Stimulated activated CD8-positive, alpha-beta memory T cell treated with anti-CD3 and anti-CD28 coated beads, Interleukin-7, amount 100 ng/mL, for 48 hours (primary cell): ENCODE results near the gene STARD5.

Experiments
- DNase-seq, 2 donors: peaks; one replicate each; pipeline ENCODE4 v3.0.0-alpha.2; 2020; ENCODE audit warnings: low read depth in 1 of 2; ENCODE audit errors: extremely low read depth in 1 of 2

The STARD5 gene

DNA sequence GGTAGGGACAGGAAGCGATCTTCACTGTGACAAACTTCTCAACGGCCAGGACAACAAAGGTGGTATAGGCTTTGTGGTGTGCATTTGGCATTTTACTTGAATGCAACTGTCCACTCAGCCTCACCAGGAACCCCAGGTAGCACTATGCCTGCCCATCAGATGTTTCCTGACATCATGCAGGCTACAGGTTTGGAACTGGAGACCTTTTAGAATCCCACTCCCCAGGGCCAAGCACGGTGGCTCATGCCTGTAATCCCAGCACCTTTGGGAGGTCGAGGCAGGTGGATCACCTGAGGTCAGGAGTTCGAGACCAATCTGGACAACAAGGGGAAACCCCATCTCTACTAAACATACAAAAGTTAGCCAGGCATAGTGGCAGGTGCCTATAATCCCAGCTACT is 9.6 kb downstream of the STARD5 start:
- no peak for DNase-seq

DNA sequence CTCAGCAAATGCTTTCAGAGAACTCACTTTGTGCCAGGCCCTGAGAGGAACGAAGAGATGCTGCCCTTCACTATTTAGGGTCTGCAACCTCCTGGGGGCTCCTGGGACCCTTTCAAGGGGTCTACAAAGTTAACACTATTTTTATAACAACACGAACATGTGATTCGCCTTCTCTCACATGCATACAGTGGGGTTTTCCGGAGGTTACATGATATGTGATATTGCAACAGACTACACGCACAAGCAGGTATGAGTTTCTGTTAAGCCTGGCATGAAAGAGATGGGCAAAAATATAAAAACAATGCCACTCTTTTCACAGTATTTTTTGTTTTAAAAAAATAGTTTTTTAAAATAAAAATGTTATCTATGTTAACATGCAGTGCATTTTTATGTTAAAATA is 10.3 kb downstream of the STARD5 start:
- no peak for DNase-seq

DNA sequence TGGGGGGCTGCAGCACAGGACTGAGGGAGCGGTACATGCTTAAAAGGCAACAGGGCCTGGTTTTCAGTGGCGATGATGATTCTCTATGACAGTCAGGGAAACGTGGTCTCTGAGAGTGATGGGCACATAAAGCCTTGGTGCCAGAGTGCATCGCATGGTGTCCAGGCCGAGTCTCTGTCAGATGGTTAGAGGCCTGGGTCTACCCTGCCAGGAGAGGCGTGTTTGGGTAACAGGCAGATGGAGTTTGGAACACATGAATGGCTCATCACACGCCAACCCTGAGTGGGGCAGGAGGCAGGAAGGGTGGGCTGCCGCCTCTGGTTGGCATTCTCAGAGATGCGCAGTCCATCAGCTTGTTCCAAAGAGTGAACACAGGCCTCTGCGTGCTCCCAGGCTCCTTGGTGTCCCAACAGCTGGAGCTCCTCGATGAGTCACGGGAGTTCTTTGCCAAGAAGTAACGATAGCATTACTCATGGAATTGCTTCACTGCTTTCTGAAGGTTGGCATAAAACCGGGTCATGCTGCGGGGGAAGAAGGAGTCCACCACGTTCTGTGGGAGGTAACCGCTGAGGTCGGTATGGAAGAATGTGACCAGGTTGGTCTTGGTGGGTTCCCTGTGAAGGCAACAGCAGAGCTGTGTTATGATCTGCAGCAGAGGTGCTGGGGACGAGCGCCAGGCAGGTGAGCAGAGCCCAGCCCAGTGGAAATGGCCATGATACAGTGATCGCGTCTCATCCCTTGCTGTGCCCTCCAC is 11.0 kb downstream of the STARD5 start:
- DNase-seq: no peak

DNA sequence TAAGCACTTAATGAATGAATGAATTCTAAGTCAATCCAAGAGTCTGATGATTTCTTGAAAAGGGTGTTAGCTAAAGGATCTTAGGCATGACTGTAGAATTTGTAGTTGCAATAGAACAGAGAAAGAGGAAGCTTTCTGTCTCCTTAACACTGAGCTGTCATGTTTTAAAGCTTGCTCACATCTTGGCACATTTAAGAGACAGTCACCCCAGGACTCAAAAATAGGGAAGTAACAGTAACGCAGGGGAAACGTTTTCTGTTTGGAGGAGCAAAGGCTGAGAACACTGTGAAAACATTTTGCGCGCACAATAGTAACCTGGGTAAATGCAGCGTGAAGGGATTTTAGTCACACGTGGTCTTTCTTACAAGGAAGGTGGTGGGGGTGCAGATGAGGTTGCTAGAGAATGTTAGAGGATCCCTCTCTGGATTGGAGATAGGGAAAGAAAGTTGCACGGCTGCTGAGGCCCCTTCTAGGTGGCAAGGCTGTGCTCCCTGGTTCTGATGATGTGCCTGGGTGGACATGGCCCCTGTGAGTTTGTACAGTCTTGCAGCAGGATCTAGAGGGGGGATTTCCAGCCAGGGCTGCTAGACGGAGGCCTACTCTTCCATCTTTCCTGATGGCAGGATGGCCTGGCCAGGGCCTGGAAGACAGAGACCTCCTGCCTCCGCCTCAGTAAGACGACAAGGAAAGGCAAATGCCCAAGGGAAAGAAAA is 12.0 kb downstream of the STARD5 start:
- DNase-seq: no peak

DNA sequence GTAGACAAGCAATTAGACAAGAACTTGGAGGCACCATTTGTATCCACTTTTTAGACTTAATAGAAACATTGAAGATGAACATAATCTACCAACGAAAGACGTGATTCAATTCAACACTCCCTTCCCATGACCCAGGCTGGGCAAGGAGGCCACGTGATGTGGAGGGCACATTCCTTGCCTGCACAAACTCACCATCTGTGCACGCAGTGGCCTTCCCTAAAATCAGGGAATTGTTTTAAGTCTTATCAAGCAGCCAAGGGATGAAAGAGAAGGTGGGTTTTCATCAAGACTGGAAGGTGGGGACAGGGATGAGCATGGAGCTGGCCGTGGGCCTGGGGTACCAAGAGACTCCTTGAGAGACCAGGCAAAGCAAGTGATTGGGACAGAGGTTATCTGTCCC is 13.5 kb downstream of the STARD5 start:
- no peak for DNase-seq

DNA sequence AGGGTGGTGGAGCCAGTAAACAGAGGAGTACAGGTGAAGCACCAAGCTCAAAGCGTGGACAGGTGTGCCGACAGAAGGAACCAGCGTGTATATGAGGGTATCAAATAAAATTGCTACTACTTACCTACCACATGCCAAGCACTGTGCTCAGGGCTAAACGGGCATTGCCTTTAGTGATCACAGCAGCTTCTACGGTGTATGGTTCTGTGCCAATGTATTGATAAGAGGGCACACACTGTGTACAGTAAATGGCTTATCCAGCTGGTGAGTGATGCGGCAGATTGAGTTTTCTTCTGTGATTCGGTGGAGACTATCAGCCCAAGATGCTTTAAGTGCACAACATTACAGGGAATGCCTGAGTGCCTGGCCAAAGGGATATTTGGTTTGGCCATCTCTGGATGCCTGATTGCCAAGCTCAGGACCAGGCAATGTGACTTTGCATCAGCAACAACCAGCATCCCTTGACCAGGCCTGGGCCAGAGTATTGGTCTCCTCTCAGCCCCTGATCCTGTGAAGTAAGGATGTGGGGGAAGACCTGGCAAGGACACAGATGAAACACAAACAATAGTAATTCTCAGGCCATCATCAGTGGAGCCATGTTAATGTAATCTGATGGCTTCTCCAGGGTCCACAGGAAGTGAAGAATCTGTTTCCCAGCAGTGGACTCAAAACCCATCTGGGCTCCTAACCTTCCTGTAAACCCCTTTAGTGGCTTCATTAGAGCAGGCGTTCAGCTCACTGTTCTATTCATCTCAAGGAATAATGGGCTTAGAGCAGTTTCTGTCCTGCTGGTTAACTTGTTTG is 14.1 kb downstream of the STARD5 start:
- no peak for DNase-seq

DNA sequence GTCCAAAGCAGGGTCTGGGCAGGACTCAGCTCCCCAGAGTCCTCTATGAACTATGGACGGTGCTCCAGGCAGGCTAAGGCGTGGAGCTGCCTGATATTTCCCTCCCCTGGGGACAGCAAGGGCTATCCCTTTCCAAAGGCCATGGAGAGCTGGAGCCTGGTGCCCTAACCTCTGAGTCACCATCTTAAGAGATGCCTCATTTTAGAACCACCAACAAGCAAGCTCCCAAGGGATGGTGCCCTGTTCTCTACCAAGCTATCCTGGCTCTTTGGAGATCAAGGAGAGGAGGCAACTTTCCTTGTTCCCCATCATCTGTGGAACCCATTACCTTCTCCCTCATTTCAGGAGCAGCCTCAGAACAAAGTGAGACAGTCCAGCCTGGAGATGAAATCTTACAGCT is 15.7 kb downstream of the STARD5 start:
- no peak for DNase-seq

DNA sequence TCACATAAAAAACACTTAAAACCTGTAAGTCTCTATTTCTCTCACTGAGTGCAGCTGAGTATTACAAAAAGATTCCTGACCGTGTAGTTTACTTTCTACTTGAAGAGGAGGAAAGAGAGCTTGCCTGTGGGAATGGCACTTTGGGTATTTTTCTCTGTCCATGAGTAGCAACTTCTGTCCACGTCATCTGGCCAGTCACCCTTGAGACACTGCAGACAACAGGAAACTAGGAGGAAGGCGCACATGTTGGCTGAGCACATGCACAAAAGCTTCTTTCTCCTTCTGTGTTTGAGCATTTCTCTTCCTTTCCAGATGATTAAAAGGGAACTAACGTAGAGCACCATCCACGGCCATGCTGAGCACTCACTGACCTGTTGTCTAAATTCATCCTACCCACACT is 19.7 kb downstream of the STARD5 start:
- DNase-seq: no peak

DNA sequence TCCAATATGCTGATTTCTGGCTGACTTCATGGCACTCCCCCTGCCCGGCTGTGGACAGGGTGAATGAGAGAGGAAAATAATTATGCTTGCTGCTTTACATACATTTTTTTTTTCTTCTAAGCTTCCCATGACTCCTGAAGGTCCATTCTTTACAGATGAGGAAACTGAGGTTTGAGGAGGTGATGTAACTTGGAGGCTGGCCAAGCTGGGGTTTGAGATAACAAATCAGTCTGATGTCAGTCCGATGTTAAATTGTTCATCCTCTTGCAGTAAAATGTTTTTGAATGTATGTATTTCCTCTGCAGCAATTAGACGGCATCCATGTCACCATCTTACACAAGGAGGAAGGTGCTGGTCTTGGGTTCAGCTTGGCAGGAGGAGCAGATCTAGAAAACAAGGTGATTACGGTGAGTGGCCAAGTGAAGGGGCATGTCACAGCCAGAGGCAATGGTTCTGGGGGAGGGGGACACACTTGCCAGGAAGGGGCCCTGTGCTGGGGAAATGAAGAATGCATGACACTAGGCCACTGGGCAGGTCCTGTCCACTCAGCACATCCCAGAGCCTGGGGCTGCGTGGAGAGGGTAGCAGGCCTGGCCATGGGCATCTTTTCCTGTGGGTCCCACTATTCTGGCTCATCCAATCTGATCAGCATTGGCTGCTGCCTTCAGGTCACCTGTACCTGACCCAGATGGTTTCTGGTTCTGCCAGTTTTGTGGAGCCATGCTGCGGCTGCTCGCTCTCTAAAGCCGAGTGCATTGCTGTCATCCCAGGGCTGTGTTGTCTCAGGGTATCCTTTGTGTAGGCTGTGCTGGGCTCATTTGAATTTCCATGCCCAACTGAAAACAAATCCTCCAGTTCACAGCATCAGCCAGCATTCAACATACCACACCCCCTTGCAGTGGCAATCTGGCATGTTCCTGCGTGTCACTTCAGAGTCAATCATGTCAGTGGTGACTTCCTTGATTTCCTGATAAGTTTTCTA is 20.4 kb downstream of the STARD5 start:
- no peak for DNase-seq

DNA sequence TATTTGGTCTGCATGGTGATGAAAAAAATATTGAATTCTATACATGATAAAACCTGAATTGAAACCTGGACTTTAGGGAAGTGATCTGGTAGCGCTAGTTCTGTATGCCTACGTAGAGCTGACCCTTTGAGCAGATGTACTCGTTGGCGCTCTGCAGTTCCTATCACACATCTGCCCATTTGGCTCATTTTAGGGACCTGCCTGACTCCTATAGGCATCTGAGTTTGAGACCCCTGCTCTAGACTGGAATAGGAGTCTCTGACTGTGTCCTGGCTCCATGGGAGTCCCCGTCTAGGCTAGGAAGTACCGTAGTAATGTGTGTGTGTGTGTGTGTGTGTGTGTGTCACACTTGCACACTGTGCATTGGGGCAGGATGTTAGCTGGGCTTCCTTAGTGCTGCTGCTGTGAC is 21.2 kb downstream of the STARD5 start:
- no peak for DNase-seq

DNA sequence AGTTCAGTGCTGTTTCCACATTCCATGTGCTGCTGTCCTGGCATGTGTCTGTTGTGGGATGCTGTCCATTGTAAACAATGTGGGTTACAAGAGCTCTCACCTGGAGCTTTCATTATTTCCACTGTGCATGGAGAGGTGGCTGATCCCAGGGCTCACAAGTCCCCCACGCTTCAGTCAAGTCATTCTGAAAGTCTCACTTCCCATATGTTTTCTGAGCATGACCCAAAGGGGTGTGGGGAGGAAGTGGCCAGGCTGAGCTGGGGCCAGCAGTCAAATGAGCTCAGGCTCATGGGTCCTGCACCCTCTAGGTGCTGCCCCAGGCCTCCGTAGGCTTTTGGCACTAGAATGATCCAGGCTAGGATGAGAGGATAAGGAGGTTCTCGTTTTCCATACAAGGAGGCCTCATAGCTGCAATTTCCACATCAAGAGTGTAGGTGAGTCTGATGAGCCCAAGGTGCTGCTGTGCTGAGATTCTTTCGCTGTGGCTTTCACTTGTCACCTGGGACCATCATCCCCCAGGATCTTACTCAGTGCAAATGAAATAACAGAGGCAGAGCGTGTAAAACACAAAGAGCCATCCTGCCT is 22.0 kb downstream of the STARD5 start:
- no peak for DNase-seq

DNA sequence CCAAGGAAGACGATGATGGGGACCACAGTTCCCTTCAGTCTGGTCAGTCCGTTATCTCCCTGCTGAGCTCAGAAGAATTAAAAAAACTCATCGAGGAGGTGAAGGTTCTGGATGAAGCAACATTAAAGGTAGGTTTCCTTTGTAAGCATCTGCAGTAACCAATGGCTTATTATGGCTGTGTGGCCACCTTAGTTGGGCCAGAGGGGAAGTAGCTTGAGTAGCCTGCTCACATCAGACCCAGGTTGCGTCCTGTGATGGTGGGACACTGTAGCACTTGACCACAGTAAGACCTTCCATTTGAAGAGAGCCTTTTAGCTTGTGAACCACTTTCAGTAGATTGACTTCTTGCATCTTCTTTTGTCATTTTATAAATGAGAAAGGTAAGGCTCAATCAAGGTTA is 22.6 kb downstream of the STARD5 start:
- no peak for DNase-seq

DNA sequence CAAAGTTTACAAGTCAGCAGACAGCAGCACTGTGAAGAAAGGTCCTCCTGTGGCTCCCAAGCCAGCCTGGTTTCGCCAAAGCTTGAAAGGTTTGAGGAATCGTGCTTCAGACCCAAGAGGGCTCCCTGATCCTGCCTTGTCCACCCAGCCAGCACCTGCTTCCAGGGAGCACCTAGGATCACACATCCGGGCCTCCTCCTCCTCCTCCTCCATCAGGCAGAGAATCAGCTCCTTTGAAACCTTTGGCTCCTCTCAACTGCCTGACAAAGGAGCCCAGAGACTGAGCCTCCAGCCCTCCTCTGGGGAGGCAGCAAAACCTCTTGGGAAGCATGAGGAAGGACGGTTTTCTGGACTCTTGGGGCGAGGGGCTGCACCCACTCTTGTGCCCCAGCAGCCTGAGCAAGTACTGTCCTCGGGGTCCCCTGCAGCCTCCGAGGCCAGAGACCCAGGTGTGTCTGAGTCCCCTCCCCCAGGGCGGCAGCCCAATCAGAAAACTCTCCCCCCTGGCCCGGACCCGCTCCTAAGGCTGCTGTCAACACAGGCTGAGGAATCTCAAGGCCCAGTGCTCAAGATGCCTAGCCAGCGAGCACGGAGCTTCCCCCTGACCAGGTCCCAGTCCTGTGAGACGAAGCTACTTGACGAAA is 24.2 kb downstream of the STARD5 start:
- DNase-seq: no peak

DNA sequence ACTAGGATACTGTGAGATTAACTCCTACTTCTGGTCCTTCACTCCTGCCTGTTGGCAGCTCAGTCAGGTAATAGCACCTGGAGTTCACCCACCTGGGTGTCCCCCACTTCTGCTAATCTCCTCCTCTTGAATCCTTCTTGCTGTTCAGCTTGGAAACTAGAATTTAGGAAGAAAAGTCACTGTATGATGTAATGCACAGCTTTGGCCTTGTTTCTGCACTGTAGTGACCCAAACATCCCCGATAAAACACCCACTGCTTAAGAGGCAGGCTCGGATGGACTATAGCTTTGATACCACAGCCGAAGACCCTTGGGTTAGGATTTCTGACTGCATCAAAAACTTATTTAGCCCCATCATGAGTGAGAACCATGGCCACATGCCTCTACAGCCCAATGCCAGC is 24.8 kb downstream of the STARD5 start:
- DNase-seq: no peak

DNA sequence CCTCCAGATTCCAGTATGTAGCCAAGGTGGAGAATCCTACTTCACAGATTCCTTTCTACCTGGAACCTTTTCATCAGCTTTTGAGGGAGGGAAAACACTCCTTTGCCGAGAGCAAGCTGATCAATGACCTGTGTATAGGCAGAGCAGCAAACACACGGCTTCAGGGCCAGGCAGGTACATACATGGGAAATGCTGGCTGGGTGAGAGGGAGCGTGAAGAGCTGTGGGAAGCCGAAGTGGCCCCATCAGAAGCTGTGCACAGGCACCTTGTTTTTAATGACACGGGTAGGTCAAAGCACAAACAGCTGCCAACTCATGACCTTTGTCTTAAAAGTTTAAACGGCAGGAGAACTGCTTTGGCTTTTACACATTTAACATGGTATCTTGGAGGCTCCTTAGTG is 25.3 kb downstream of the STARD5 start:
- no peak for DNase-seq

DNA sequence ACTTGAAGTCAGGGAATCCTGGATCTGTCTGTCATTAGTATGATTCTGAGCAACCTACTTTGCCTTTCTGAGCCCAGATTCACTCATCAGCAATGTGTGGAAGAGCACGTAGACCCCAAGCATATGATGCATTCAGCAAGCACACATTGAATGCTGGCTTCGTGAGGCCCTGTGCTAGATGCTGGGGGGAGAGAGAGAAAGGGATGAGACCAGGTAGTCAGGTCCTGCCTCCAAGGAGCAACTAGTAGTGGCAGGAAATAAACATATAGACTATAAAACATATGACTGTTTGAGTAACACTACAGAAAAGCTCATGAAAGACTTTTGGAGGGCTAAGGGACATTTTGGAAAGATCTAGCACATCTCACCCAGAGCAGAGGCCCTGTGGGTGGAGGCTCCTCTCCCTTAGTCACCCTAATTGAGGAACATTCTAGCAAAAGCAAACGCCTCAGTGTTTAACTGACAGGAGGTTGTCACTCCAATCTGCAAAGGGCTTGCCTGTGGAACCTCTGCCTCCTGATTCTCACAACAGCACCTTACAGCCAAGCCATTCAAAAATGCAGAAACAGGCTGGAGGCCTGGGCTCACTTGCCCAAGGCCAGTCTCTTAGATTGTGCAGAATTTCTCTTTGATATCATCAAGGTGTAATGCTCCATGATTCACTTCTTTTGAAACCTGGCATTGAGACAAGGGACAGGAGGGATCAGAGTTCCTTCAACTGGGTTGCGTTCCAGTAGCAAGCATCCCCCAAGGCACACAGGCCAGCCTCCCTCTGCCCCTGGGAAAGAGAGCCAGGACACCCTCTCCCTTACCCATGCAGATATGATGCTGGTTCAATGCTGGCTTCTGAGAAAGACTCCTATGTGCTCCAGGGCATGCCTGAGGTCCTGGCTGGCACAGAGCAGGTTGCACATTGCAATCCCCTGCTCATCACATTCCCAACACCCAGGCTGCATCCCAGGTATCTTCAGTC is 26.1 kb downstream of the STARD5 start:
- no peak for DNase-seq

DNA sequence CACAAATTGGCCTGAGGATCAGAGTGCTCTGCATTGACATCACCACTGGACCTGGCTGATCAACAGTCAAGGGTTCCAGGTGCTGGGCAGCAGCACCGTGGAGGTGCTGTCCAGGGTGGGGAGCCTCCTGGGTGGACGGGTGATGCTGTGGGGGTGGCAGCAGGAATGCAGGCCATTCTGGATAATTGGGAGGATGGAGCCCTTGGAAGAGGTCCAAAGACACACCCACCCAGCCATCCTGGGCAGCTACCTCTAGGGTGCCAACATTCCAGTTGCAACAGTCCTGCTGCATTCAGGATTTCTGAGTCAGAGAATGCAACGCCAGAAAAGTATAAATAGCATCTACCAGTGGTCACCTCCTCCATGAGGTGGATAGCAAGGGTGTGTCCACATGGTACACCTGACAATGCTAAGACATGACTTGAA is 26.8 kb downstream of the STARD5 start:
- no peak for DNase-seq

DNA sequence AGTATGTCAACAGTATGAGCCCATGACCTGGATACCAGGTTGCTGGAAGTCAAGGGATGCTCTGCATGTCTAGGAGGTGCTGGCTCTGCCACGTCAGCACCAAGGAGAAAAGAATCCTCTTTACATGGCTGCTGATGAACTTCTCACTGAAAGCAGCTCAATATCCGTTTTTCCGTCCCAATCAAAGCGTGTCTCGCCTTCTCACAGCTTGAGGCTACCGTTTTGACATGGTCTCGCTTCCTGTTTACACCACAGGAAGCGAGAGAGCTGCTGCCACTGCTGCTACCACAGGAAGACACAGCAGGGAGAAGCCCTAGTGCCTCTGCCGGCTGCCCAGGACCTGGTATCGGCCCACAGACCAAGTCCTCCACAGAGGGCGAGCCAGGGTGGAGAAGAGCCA is 27.3 kb downstream of the STARD5 start:
- peak; percentile 50 to 73 for DNase-seq

DNA sequence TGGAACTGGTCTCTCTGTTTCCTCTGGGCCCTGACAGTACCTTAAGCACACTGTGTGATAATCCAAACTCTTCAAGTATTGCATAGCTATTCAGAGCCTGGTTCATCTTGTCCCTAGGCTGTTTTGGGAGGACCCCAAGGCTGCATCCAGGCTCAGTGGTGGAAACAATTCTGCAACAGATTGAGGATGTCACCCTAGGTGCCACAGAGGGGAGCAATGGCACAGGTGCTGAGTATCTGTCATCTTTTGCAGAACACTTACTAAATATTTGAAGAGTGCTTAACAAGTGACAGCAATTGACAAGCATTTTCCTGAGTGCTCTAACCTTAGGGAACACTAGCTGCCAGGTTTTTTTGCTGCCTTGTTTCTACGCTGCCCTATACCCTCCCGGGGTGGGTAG is 27.8 kb downstream of the STARD5 start:
- no peak for DNase-seq
